ENCODE measurements around the gene PALS1. TPM values are rescaled to one million over a fixed set of nuclear protein-coding genes. Genes with fewer than 3 reads are reported as not detected.

PALS1 gene
- total RNA-seq, 1 donor from 2014 or later = 43.0 TPM

DNA sequence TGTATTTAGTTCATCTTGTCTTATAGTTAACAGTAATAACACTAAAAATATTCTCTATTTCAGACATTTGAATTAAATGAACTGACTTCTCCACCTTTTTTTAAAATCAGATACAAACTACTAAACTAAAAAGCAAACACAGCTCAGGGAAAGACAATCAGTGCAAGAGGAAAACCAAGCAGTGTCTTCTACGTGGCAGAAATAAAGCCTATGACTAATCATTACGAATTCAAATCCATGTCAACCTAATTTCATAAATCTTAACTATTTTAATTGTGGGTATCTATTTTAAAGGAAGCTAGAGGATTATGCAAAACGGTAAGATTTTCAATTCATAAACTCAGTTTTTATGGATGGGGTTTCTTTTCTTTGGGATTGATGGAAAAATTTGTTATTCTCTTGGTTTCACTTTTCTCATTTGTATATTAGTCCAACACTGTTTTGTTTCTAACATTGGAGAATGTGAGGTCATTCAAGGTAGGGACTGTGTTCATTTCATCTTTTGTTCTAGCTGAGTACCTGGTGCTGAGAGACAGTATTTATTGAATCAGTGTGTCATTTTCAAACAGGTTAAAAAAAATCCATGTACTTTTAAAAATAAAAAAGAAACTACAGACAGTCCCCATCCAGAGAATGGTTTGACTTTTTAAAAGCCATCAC lies 12.8 kb upstream of the PALS1 start:
- no peaks in the 10 kb centered on the region for H3K27me3 Mint-ChIP-seq (ENCODE audit: low read depth)
- no peak overlapping the region for H3K4me3 Mint-ChIP-seq
- no peak for DNase-seq (ENCODE audit: low spot score in 2 of 2, unreplicated experiment in 2 of 2)
- TF ChIP-seq, protein P1, sequence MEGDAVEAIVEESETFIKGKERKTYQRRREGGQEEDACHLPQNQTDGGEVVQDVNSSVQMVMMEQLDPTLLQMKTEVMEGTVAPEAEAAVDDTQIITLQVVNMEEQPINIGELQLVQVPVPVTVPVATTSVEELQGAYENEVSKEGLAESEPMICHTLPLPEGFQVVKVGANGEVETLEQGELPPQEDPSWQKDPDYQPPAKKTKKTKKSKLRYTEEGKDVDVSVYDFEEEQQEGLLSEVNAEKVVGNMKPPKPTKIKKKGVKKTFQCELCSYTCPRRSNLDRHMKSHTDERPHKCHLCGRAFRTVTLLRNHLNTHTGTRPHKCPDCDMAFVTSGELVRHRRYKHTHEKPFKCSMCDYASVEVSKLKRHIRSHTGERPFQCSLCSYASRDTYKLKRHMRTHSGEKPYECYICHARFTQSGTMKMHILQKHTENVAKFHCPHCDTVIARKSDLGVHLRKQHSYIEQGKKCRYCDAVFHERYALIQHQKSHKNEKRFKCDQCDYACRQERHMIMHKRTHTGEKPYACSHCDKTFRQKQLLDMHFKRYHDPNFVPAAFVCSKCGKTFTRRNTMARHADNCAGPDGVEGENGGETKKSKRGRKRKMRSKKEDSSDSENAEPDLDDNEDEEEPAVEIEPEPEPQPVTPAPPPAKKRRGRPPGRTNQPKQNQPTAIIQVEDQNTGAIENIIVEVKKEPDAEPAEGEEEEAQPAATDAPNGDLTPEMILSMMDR (IDR thresholded peaks at IDR 0.05; ENCODE audit: unreplicated experiment) = no peak
- no peak overlapping the region for H3K27ac Mint-ChIP-seq
- H3K4me1 Mint-ChIP-seq = peaks cover 27% of the 10 kb centered on the region
- no peaks in the 10 kb centered on the region for H3K9me3 Mint-ChIP-seq
- H3K36me3 Mint-ChIP-seq = no peaks in the 10 kb centered on the region

DNA sequence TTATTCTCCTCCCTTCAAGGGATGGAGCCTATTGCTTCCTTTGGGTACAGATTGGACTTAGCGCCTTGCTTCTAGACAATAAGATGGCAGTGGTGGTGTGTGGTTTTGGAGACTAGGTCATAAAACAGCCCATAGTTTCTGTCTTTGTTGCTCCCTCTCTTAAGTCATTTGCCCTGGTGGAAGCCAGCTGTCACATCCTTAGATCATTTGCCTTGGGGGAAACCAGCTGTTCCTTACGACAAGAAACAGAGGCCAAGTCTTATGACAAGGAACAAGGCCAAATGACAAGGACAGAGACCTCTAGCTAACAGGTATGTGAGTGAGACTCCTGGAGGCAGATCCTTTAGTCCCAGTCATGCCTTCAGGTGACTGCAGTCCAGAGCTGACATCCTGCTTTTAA lies 9.2 kb upstream of the PALS1 start:
- Mint-ChIP-seq H3K27me3 (ENCODE audit: low read depth) (no peaks in the 10 kb centered on the region), H3K4me1 (peaks cover 25% of the 10 kb centered on the region), H3K27ac (no peak overlapping the region), H3K36me3 (no peaks in the 10 kb centered on the region), H3K4me3 (no peak overlapping the region), H3K9me3 (no peaks in the 10 kb centered on the region)
- no peak for DNase-seq (ENCODE audit: low spot score in 2 of 2, unreplicated experiment in 2 of 2)
- TF ChIP-seq, protein P1 (IDR thresholded peaks at IDR 0.05; ENCODE audit: unreplicated experiment) = no peak

DNA sequence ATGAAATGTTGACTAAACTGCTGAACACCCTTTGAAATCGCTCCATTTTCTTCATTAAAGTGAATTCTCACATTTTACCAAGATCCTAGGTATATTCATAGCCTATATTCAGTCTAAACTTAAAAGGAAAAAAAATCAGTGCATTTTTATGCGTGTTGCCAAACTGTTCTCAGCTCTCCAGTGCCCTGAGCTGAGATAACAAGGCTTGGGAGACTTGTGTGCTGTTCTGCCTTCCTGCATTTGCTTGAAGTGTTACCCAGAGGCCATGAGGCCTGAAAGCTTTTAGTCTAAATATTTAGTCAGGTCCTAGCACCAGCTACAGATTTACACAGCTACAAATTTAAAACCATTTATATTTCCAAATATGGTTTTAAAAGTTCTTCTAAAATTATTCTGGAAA lies 8.6 kb upstream of the PALS1 start:
- no peaks in the 10 kb centered on the region for H3K9me3 Mint-ChIP-seq
- TF ChIP-seq, protein P1 (IDR thresholded peaks at IDR 0.05; ENCODE audit: unreplicated experiment) = no peak
- peaks cover 25% of the 10 kb centered on the region for H3K4me1 Mint-ChIP-seq
- DNase-seq (ENCODE audit: low spot score in 2 of 2, unreplicated experiment in 2 of 2) = no peak
- no peaks in the 10 kb centered on the region for H3K36me3 Mint-ChIP-seq
- H3K27ac Mint-ChIP-seq = peak overlapping the region; percentile 51
- no peak overlapping the region for H3K4me3 Mint-ChIP-seq
- H3K27me3 Mint-ChIP-seq (ENCODE audit: low read depth) = no peaks in the 10 kb centered on the region

DNA sequence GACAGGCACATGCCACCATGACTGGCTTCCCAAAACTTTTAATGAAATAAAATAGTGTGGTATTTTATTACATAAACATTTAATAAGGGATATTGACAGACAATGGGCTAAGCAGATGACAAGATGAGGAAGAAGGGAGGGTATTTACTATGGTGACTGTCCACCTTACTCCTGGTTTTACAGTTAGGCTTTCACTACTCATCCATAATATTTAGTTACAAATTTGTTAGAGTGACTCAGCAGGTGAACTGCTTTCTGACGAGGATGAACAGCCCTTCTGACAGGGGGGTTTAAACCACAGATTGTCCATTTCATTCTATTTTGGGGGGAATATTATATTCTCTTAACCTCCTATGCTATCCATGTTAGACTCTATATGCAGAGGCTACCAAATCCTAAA lies 3.6 kb upstream of the PALS1 start:
- Mint-ChIP-seq H3K4me1 (peaks cover 23% of the 10 kb centered on the region), H3K9me3 (no peaks in the 10 kb centered on the region), H3K27me3 (ENCODE audit: low read depth) (no peaks in the 10 kb centered on the region), H3K36me3 (no peaks in the 10 kb centered on the region), H3K4me3 (no peak overlapping the region), H3K27ac (no peak overlapping the region)
- DNase-seq (ENCODE audit: low spot score in 2 of 2, unreplicated experiment in 2 of 2) = no peak
- TF ChIP-seq, protein P1 (IDR thresholded peaks at IDR 0.05; ENCODE audit: unreplicated experiment) = no peak

DNA sequence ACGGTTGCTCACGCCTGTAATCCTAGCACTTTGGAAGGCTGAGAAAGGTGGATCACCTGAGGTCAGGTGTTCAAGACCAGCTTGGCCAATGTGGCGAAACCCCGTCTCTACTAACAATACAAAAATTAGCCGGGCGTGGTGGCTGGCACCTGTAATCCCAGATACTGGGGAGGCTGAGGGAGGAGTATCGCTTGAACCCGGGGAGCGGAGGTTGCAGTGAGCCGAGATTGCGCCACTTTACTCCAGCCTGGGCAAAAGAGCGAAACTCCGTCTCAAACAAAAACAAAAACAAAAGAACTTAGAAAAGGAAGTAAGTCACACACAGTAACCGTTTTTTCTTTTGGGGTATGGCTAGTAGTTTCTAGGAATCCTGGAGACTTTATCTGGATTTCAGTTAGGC lies 1.7 kb upstream of the PALS1 start:
- Mint-ChIP-seq H3K27ac (no peak overlapping the region), H3K4me1 (peaks cover 20% of the 10 kb centered on the region), H3K4me3 (peak overlapping the region; percentile 89), H3K27me3 (ENCODE audit: low read depth) (no peaks in the 10 kb centered on the region), H3K36me3 (no peaks in the 10 kb centered on the region), H3K9me3 (no peaks in the 10 kb centered on the region)
- TF ChIP-seq, protein P1 (IDR thresholded peaks at IDR 0.05; ENCODE audit: unreplicated experiment) = no peak
- DNase-seq (ENCODE audit: low spot score in 2 of 2, unreplicated experiment in 2 of 2) = no peak
